Neural progenitor cell (in vitro differentiated cells): Measurements from ENCODE around the gene LRRC28. TPM values are rescaled to one million over a fixed set of nuclear protein-coding genes. Genes with fewer than 3 reads are reported as not detected.

Source experiments
- DNase-seq: peaks from one replicate; pipeline ENCODE4 v3.0.0-alpha.2; 2016; ENCODE audit warnings: low spot score
- H2AFZ ChIP-seq: fragments of 200-600 bp; sonication (generic); replicated peaks from 2 replicates; pipeline ENCODE4 v1.6.1; 2016; ENCODE audit warnings: antibody characterized with exemption
- H3F3A ChIP-seq: fragments of 200-600 bp; sonication (generic); 2 replicates; pipeline ENCODE4 v1.6.1; 2016; ENCODE audit warnings: antibody characterized with exemption, low read depth
- H3K27ac ChIP-seq: fragments of 200-600 bp; sonication (generic); 2 replicates; pipeline ENCODE4 v1.5.1; 2016; ENCODE audit warnings: mild to moderate bottlenecking
- H3K27me3 ChIP-seq: fragments of 200-600 bp; sonication (generic); 2 replicates; pipeline ENCODE4 v1.6.1; 2016; ENCODE audit warnings: mild to moderate bottlenecking, moderate library complexity
- H3K36me3 ChIP-seq: fragments of 200-600 bp; sonication (generic); 2 replicates; pipeline ENCODE4 v1.5.1; 2016
- H3K4me1 ChIP-seq: fragments of 200-600 bp; sonication (generic); 2 replicates; pipeline ENCODE4 v1.6.1; 2016; ENCODE audit warnings: mixed run types
- H3K4me2 ChIP-seq: fragments of 200-600 bp; sonication (generic); 2 replicates; pipeline ENCODE4 v1.6.1; 2016
- H3K4me3 ChIP-seq: fragments of 200-600 bp; sonication (generic); 2 replicates; pipeline ENCODE4 v1.5.1; 2016
- H3K79me2 ChIP-seq: fragments of 200-600 bp; sonication (generic); 2 replicates; pipeline ENCODE4 v1.6.1; 2016; ENCODE audit warnings: low read depth
- H3K9ac ChIP-seq: fragments of 200-600 bp; sonication (generic); 2 replicates; pipeline ENCODE4 v1.6.1; 2016
- H3K9me3 ChIP-seq: fragments of 200-600 bp; sonication (generic); 2 replicates; pipeline ENCODE4 v1.5.1; 2016; ENCODE audit warnings: low read depth
- H4K20me1 ChIP-seq: fragments of 200-600 bp; sonication (generic); 2 replicates; pipeline ENCODE4 v1.6.1; 2016; ENCODE audit warnings: low read depth
- H3K27ac Mint-ChIP-seq: 3 replicates; pipeline ENCODE4 v1.8.0; 2021; ENCODE audit warnings: mixed read lengths
- H3K27me3 Mint-ChIP-seq: 2 replicates; pipeline ENCODE4 v1.8.0; 2022; ENCODE audit warnings: low read depth, mild to moderate bottlenecking, inconsistent platforms, moderate library complexity, mixed read lengths; ENCODE audit not compliant: insufficient read depth
- H3K36me3 Mint-ChIP-seq: 3 replicates; pipeline ENCODE4 v1.8.0; 2021; ENCODE audit warnings: mixed read lengths
- H3K4me1 Mint-ChIP-seq: 3 replicates; pipeline ENCODE4 v1.8.0; 2021; ENCODE audit warnings: mixed read lengths
- H3K4me3 Mint-ChIP-seq: 3 replicates; pipeline ENCODE4 v1.8.0; 2021; ENCODE audit warnings: mild to moderate bottlenecking, moderate library complexity, mixed read lengths
- H3K9me3 Mint-ChIP-seq: 3 replicates; pipeline ENCODE4 v1.8.0; 2020; ENCODE audit warnings: mixed read lengths
- EZH2 ChIP-seq: fragments of 200-600 bp; sonication (generic); IDR thresholded peaks from 2 replicates; pipeline ENCODE4 v1.6.1; 2017; ENCODE audit warnings: antibody characterized with exemption, mild to moderate bottlenecking, moderate library complexity
- EZH2phosphoT487 ChIP-seq: fragments of 200-600 bp; sonication (generic); IDR thresholded peaks from 2 replicates; pipeline ENCODE4 v1.6.1; 2017; ENCODE audit warnings: antibody characterized with exemption
- total RNA-seq: library from RNA; depleted of rRNA; stranded (reverse); fragments of >200 nt; gene quantifications from 2 replicates; pipeline ENCODE4 v1.2.3, GENCODE V29; 2015; ENCODE audit warnings: low replicate concordance
- TF ChIP-seq, protein P1 (sequence below): fragments of 200-600 bp; sonication (generic); IDR thresholded peaks from 2 replicates; pipeline ENCODE4 v1.5.1; 2017; ENCODE audit warnings: antibody characterized with exemption, mild to moderate bottlenecking

The LRRC28 gene
- total RNA-seq, 1 donor from 2014 or later: 34.5 TPM

GRCh38 chr15:99248000-99248715, 3.1 kb upstream of the LRRC28 start:
- peak overlapping the region; percentile 92 for H3K4me2 ChIP-seq

DNA sequence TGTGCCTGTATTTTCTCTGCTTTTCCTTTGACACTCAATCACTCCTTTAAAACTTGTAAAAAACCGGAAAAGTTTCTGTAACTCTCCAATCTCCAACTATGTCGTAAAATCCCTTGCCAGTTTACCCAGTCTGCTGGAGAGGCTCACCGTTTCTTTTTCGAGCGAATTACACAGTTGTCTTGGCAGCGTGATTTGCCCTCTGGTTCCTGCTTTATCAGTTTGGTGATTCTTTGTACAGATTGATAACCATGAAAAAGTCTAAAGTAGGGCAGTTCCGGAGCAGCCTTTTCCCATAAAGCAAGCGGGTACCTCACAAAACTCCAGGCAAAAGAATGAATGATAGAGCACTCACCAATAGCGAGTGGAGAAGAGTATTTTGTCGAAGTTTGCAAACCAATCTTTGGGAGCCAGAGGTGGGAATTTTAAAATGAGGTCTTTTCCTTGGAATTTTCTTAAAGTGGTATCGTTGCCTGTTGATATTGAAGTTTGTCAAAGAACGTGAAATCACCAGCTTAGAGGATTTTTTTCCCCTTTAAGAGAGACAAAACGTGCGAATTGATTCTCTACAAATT, 1.9 kb upstream of the LRRC28 start, which contains the start of gene TTC23:
Gene TTC23 (minus strand): TSS at position 312 of the 572 bp plus-strand sequence. CDS start 20,869 bp downstream, outside the sequence.
- Mint-ChIP-seq H3K27ac (peak within 1 kb of the TSS; percentile 90), H3K9me3 (no peaks in the 10 kb centered on the region), H3K4me1 (peaks cover 18% of the 10 kb centered on the region), H3K36me3 (no peaks in the 10 kb centered on the region), H3K4me3 (no peak within 1 kb of the TSS), H3K27me3 (no peaks in the 10 kb centered on the region)
- H4K20me1 ChIP-seq: no peaks in the 10 kb centered on the region
- H2AFZ ChIP-seq: peak within 1 kb of the TSS; percentile 96
- peak within 1 kb of the TSS; percentile 76 for H3K9ac ChIP-seq
- TF ChIP-seq EZH2: no peak
- TF ChIP-seq, protein P1, sequence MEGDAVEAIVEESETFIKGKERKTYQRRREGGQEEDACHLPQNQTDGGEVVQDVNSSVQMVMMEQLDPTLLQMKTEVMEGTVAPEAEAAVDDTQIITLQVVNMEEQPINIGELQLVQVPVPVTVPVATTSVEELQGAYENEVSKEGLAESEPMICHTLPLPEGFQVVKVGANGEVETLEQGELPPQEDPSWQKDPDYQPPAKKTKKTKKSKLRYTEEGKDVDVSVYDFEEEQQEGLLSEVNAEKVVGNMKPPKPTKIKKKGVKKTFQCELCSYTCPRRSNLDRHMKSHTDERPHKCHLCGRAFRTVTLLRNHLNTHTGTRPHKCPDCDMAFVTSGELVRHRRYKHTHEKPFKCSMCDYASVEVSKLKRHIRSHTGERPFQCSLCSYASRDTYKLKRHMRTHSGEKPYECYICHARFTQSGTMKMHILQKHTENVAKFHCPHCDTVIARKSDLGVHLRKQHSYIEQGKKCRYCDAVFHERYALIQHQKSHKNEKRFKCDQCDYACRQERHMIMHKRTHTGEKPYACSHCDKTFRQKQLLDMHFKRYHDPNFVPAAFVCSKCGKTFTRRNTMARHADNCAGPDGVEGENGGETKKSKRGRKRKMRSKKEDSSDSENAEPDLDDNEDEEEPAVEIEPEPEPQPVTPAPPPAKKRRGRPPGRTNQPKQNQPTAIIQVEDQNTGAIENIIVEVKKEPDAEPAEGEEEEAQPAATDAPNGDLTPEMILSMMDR: no peak
- TF ChIP-seq EZH2phosphoT487: no peak
- H3K4me3 ChIP-seq: peak within 1 kb of the TSS; percentile 64
- H3K9me3 ChIP-seq: no peaks in the 10 kb centered on the region
- H3K36me3 ChIP-seq: no peaks in the 10 kb centered on the region
- peak within 1 kb of the TSS; percentile 81 for H3K27ac ChIP-seq
- peaks cover 9% of the 10 kb centered on the region for H3F3A ChIP-seq
- peak within 1 kb of the TSS; percentile 92 for H3K4me2 ChIP-seq
- DNase-seq: peak; percentile 34
- H3K79me2 ChIP-seq: peaks cover 32% of the 10 kb centered on the region
- H3K4me1 ChIP-seq: peaks cover 15% of the 10 kb centered on the region
- H3K27me3 ChIP-seq: peaks cover 5% of the 10 kb centered on the region

More at GRCh38 chr15:99248000-99248715, 3.1 kb upstream of the LRRC28 start:
- no peaks in the 10 kb centered on the region for H3K36me3 Mint-ChIP-seq
- H3K27ac Mint-ChIP-seq: no peak overlapping the region
- H3K27me3 Mint-ChIP-seq: no peaks in the 10 kb centered on the region
- no peaks in the 10 kb centered on the region for H3K9me3 ChIP-seq
- TF ChIP-seq, protein P1: no peak
- TF ChIP-seq EZH2 (no peak), EZH2phosphoT487 (no peak)
- H3F3A ChIP-seq: peaks cover 9% of the 10 kb centered on the region
- H2AFZ ChIP-seq: peak overlapping the region; percentile 12
- H3K27ac ChIP-seq: no peak overlapping the region
- peak overlapping the region; percentile 5 for H3K9ac ChIP-seq
- peaks cover 15% of the 10 kb centered on the region for H3K4me1 ChIP-seq
- H3K36me3 ChIP-seq: no peaks in the 10 kb centered on the region
- H3K79me2 ChIP-seq: peaks cover 32% of the 10 kb centered on the region
- DNase-seq: peak; percentile 13
- no peaks in the 10 kb centered on the region for H3K9me3 Mint-ChIP-seq
- H3K27me3 ChIP-seq: peaks cover 5% of the 10 kb centered on the region
- H3K4me3 ChIP-seq: peak overlapping the region; percentile 64
- H4K20me1 ChIP-seq: no peaks in the 10 kb centered on the region
- peaks cover 18% of the 10 kb centered on the region for H3K4me1 Mint-ChIP-seq
- H3K4me3 Mint-ChIP-seq: no peak overlapping the region

- H3K36me3 ChIP-seq: no peaks in the 10 kb centered on the region
- H2AFZ ChIP-seq: peak overlapping the region; percentile 96
- TF ChIP-seq, protein P1: no peak
- TF ChIP-seq EZH2: no peak
- TF ChIP-seq EZH2phosphoT487: no peak
- peaks cover 5% of the 10 kb centered on the region for H3K27me3 ChIP-seq
- H3K79me2 ChIP-seq: peaks cover 32% of the 10 kb centered on the region
- Mint-ChIP-seq H3K27ac (no peak overlapping the region), H3K27me3 (no peaks in the 10 kb centered on the region), H3K4me3 (no peak overlapping the region), H3K9me3 (no peaks in the 10 kb centered on the region), H3K36me3 (no peaks in the 10 kb centered on the region), H3K4me1 (peaks cover 18% of the 10 kb centered on the region)
- H3K4me2 ChIP-seq: peak overlapping the region; percentile 92
- peak overlapping the region; percentile 64 for H3K4me3 ChIP-seq
- H3K4me1 ChIP-seq: peaks cover 15% of the 10 kb centered on the region
- peaks cover 9% of the 10 kb centered on the region for H3F3A ChIP-seq
- H3K9me3 ChIP-seq: no peaks in the 10 kb centered on the region
- no peaks in the 10 kb centered on the region for H4K20me1 ChIP-seq
- peak overlapping the region; percentile 81 for H3K27ac ChIP-seq
- H3K9ac ChIP-seq: peak overlapping the region; percentile 76
- DNase-seq: no peak
Observed at GRCh38 chr15:99250001-99250400, 1.3 kb upstream of the LRRC28 start.
